NCI-H748 (cell line): ENCODE measurements around the gene AMPD1.

Source experiments
- DNase-seq: peaks from one replicate; lab custom pipeline; 2025; ENCODE audit not compliant: unreplicated experiment; lab: John Stamatoyannopoulos, UW

AMPD1 gene

GRCh38 chr1:114641377-114641776, 54.0 kb downstream of the AMPD1 start:
- no peak for DNase-seq

DNA sequence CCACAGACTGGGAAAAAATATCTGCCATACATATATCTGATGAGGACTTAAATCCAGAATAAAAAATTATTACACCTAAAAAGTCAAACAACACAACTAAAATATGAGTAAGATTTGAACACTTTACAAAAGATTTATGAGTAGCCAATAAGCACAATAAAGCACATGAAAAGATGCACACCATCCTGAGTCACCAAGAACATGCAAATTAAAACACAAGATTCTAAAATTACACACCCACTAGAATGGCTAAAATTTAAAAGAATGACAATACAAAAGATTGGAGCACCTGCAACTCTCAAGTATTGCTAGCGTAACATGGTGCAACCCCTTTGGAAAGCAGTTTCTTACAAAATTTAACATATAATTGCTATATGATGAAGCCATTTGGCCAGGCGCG, 56.4 kb downstream of the AMPD1 start:
- no peak for DNase-seq

DNA sequence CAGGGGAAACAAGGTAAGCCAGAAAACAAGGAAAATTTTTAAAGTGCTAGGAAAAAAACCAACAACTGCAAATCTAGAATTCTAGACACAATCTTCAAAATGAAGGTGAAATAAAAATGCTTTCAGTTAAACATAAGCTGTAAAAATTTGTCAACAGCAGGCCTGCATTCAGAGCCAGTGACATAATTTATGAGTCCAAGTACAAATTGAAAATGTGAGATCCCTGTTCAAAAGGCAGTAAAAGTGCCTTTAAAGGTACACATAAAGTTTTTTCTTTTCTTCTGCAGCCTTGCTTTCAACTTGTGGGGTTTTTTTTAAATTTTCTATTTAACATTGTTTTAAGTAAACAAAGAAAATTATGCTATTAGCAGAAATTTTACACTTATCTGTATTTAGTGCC, 62.9 kb downstream of the AMPD1 start:
- no peak for DNase-seq

- DNase-seq: no peak
These were observed 68.2 kb downstream of the AMPD1 start for GRCh38 chr1:114627107-114627506.

DNA sequence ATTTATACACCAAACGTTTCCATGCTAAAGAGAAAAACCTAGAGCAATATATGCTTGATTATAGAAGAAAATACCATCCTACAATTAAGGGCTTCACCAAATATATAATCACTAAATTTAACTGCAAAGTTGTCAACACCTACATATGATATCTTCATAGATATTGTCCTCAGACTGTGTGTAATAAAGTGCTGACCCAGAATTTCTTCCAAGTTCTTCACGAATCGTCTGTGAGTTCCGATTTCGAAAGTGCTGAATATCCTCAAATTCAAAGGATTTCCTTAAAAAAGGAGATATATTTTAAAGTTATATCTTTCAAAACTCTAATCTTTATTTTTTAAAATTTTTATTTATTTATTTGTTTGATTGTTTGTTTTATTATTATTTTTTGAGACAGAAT, 72.0 kb downstream of the AMPD1 start:
- DNase-seq: no peak
